Measurements from ENCODE around the gene LIG1. TPM values are rescaled to one million over a fixed set of nuclear protein-coding genes. Genes with fewer than 3 reads are reported as not detected.

LIG1 gene
- total and polyA plus RNA-seq, 9 of the 15 experiments (the other 6 are each of a cell fraction or from before 2014, with no cell fraction given): 9.6 to 114 (median 71.1) TPM

GRCh38 chr19:48196933-48197665 is 27.0 kb upstream of the LIG1 start (continued):
- no peak for TF ChIP-seq BRD9 (IDR thresholded peaks at IDR 0.05; ENCODE audit: low read depth, partially characterized antibody)
- no peak for TF ChIP-seq EP300 (IDR thresholded peaks at IDR 0.05; ENCODE audit: low read length)
- TF ChIP-seq, protein P1, sequence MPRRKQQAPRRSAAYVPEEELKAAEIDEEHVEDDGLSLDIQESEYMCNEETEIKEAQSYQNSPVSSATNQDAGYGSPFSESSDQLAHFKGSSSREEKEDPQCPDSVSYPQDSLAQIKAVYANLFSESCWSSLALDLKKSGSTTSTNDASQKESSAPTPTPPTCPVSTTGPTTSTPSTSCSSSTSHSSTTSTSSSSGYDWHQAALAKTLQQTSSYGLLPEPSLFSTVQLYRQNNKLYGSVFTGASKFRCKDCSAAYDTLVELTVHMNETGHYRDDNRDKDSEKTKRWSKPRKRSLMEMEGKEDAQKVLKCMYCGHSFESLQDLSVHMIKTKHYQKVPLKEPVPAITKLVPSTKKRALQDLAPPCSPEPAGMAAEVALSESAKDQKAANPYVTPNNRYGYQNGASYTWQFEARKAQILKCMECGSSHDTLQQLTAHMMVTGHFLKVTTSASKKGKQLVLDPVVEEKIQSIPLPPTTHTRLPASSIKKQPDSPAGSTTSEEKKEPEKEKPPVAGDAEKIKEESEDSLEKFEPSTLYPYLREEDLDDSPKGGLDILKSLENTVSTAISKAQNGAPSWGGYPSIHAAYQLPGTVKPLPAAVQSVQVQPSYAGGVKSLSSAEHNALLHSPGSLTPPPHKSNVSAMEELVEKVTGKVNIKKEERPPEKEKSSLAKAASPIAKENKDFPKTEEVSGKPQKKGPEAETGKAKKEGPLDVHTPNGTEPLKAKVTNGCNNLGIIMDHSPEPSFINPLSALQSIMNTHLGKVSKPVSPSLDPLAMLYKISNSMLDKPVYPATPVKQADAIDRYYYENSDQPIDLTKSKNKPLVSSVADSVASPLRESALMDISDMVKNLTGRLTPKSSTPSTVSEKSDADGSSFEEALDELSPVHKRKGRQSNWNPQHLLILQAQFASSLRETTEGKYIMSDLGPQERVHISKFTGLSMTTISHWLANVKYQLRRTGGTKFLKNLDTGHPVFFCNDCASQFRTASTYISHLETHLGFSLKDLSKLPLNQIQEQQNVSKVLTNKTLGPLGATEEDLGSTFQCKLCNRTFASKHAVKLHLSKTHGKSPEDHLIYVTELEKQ (CRISPR knock-in tag; IDR thresholded peaks at IDR 0.05): no peak
- TF ChIP-seq BMI1 (IDR thresholded peaks at IDR 0.05; ENCODE audit: low read length): no peak
- TF ChIP-seq PCBP1 (IDR thresholded peaks at IDR 0.05; ENCODE audit: low read depth, low read length, poor library complexity, severe bottlenecking): no peak
- TF ChIP-seq RAD51 (IDR thresholded peaks at IDR 0.05; ENCODE audit: borderline replicate concordance, low read depth): no peak
- TF ChIP-seq TRIM24 (IDR thresholded peaks at IDR 0.05): 0 out of 4 replicates have a peak, but pooled peaks of 1 of the 2 experiments have one; percentile 40
- TF ChIP-seq, protein P2, sequence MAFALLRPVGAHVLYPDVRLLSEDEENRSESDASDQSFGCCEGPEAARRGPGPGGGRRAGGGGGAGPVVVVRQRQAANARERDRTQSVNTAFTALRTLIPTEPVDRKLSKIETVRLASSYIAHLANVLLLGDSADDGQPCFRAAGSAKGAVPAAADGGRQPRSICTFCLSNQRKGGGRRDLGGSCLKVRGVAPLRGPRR (CRISPR knock-in tag; IDR thresholded peaks at IDR 0.05): no peak
- no peak for TF ChIP-seq BHLHE40 (IDR thresholded peaks at IDR 0.05; ENCODE audit: low read length)
- TF ChIP-seq MEIS2 (IDR thresholded peaks at IDR 0.05; ENCODE audit: partially characterized antibody): peak; percentile 17
- no peak for TF ChIP-seq SNAPC5 (CRISPR knock-in tag; IDR thresholded peaks at IDR 0.05)
- peak; percentile 37; the same call in 1 of the 2 replicates for TF ChIP-seq DPF2 (IDR thresholded peaks at IDR 0.05)
- no peak for TF ChIP-seq POLR3G (IDR thresholded peaks at IDR 0.05; ENCODE audit: extremely low read depth, insufficient read length, insufficient replicate concordance)
- TF ChIP-seq MYNN (IDR thresholded peaks at IDR 0.05): no peak
- no peak for TF ChIP-seq MYNN (CRISPR knock-in tag; IDR thresholded peaks at IDR 0.05)
- no peak for TF ChIP-seq CEBPG (CRISPR knock-in tag; IDR thresholded peaks at IDR 0.05)
- no peak for TF ChIP-seq CEBPG (tag; conservative IDR thresholded peaks at IDR 0.05 in 1 of 2, IDR thresholded peaks at IDR 0.05 in 1 of 2)
- TF ChIP-seq KLF10 (CRISPR knock-in tag; IDR thresholded peaks at IDR 0.05): no peak
- TF ChIP-seq HLTF (IDR thresholded peaks at IDR 0.05): peak; percentile 61; the same call in 1 of the 2 replicates
- peak; percentile 38; the same call in 1 of the 2 replicates for TF ChIP-seq SUPT5H (IDR thresholded peaks at IDR 0.05)
- TF ChIP-seq, protein P3, sequence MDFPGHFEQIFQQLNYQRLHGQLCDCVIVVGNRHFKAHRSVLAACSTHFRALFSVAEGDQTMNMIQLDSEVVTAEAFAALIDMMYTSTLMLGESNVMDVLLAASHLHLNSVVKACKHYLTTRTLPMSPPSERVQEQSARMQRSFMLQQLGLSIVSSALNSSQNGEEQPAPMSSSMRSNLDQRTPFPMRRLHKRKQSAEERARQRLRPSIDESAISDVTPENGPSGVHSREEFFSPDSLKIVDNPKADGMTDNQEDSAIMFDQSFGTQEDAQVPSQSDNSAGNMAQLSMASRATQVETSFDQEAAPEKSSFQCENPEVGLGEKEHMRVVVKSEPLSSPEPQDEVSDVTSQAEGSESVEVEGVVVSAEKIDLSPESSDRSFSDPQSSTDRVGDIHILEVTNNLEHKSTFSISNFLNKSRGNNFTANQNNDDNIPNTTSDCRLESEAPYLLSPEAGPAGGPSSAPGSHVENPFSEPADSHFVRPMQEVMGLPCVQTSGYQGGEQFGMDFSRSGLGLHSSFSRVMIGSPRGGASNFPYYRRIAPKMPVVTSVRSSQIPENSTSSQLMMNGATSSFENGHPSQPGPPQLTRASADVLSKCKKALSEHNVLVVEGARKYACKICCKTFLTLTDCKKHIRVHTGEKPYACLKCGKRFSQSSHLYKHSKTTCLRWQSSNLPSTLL (IDR thresholded peaks at IDR 0.05): no peak
- no peak for TF ChIP-seq SRSF9 (IDR thresholded peaks at IDR 0.05; ENCODE audit: borderline replicate concordance, low read depth, low read length)
- TF ChIP-seq HDAC1 (IDR thresholded peaks at IDR 0.05): peak in 1 of 2 experiments; percentile 48; a peak in 1 of 4 replicates
- TF ChIP-seq ZNF444 (CRISPR knock-in tag; IDR thresholded peaks at IDR 0.05): no peak
- TF ChIP-seq ARHGAP35 (IDR thresholded peaks at IDR 0.05; ENCODE audit: partially characterized antibody): peak; percentile 43
- no peak for TF ChIP-seq SRF (CRISPR knock-in tag; IDR thresholded peaks at IDR 0.05)

Measured in K562 (cell line).